ENCODE data around the gene IL36A.

Gene IL36A

GRCh38 chr2:113010088-113010487 lies 4.8 kb downstream of the IL36A start (continued):
- TF ChIP-seq SP7 (tag by site-specific recombination; IDR thresholded peaks at IDR 0.05) (no peak), ZNF211 (tag by site-specific recombination; IDR thresholded peaks at IDR 0.05; ENCODE audit: low read depth) (no peak)

- no peak for TF ChIP-seq KLF1 (tag by site-specific recombination; IDR thresholded peaks at IDR 0.05)
- no peak for TF ChIP-seq ZNF394 (tag by site-specific recombination; IDR thresholded peaks at IDR 0.05; ENCODE audit: borderline replicate concordance)
- no peak for TF ChIP-seq ZNF76 (tag by site-specific recombination; IDR thresholded peaks at IDR 0.05; ENCODE audit: borderline replicate concordance, low read depth)
- TF ChIP-seq ZBTB6 (tag by site-specific recombination; IDR thresholded peaks at IDR 0.05), result no peak
- no peak for TF ChIP-seq ZNF157 (tag by site-specific recombination; IDR thresholded peaks at IDR 0.05)
- no peak for TF ChIP-seq ZBTB17 (tag by site-specific recombination; IDR thresholded peaks at IDR 0.05)
- TF ChIP-seq RBAK (tag by site-specific recombination; IDR thresholded peaks at IDR 0.05), result no peak
- TF ChIP-seq ZSCAN5A (tag by site-specific recombination; IDR thresholded peaks at IDR 0.05), result no peak
- no peak for TF ChIP-seq ZNF140 (tag by site-specific recombination; IDR thresholded peaks at IDR 0.05)
- no peak for TF ChIP-seq MEIS1 (CRISPR knock-in tag; IDR thresholded peaks at IDR 0.05; ENCODE audit: borderline replicate concordance)
- no peak overlapping the region for H3K4me3 ChIP-seq (ENCODE audit: low read depth, low read length)
- H3K4me1 ChIP-seq (ENCODE audit: control insufficient read depth, insufficient read depth, low read length), result no peaks in the 10 kb centered on the region
- ChIA-PET POLR2A (no interaction called here), CTCF (no interaction called here)
- H3K36me3 ChIP-seq (ENCODE audit: control insufficient read depth in 2 of 2, insufficient read depth in 1 of 2, low read length in 2 of 2), result no peaks in the 10 kb centered on the region
- no peak overlapping the region for H3K27ac ChIP-seq (ENCODE audit: extremely low read depth, low read depth, low read length)
- H3K9me3 ChIP-seq (ENCODE audit: control insufficient read depth, insufficient read depth, low read depth, low read length), result no peaks in the 10 kb centered on the region
Measured at GRCh38 chr2:113011108-113011507, 5.8 kb downstream of the IL36A start.

- H3K4me1 ChIP-seq (ENCODE audit: control insufficient read depth, insufficient read depth, low read length), result no peaks in the 10 kb centered on the region
- ChIA-PET CTCF (interaction anchor here (0.7 kb wide), 1 partner anchor 66 kb away, joined by 4 read pairs; no protein-coding TSS in a partner anchor), POLR2A (no interaction called here)
- no peaks in the 10 kb centered on the region for H3K36me3 ChIP-seq (ENCODE audit: control insufficient read depth in 2 of 2, insufficient read depth in 1 of 2, low read length in 2 of 2)
- no peak overlapping the region for H3K4me3 ChIP-seq (ENCODE audit: low read depth, low read length)
- no peak overlapping the region for H3K27ac ChIP-seq (ENCODE audit: extremely low read depth, low read depth, low read length)
- no peak for TF ChIP-seq ZNF175 (tag by site-specific recombination; IDR thresholded peaks at IDR 0.05)
- no peak for TF ChIP-seq ZNF701 (tag by site-specific recombination; IDR thresholded peaks at IDR 0.05)
- TF ChIP-seq ZNF19 (tag by site-specific recombination; IDR thresholded peaks at IDR 0.05; ENCODE audit: low read depth), result no peak
- TF ChIP-seq ATF2 (tag by site-specific recombination; IDR thresholded peaks at IDR 0.05; ENCODE audit: low read depth), result no peak
- TF ChIP-seq SP3 (tag by site-specific recombination; IDR thresholded peaks at IDR 0.05), result no peak
- no peak for TF ChIP-seq ZNF610 (tag by site-specific recombination; IDR thresholded peaks at IDR 0.05; ENCODE audit: borderline replicate concordance)
- TF ChIP-seq ZNF133 (tag by site-specific recombination; IDR thresholded peaks at IDR 0.05), result no peak
- no peak for TF ChIP-seq ZNF138 (tag by site-specific recombination; IDR thresholded peaks at IDR 0.05; ENCODE audit: borderline replicate concordance)
- H3K9me3 ChIP-seq (ENCODE audit: control insufficient read depth, insufficient read depth, low read depth, low read length), result no peaks in the 10 kb centered on the region
Measured at GRCh38 chr2:113012436-113013335, 7.4 kb downstream of the IL36A start.
